ENCODE data around the gene ANKRD33B.

GRCh38 chr5:10654566-10654965 is 90.7 kb downstream of the ANKRD33B start:
- no peak for TF ChIP-seq CTCF (IDR thresholded peaks at IDR 0.05; ENCODE audit: poor library complexity)
- no peak for TF ChIP-seq EZH2phosphoT487 (IDR thresholded peaks at IDR 0.05; ENCODE audit: low read depth, severe bottlenecking, unreplicated experiment)
- TF ChIP-seq EZH2 (IDR thresholded peaks at IDR 0.05; ENCODE audit: borderline replicate concordance): no peak
